Measurements from ENCODE around the gene GSK3B. TPM values are rescaled to one million over a fixed set of nuclear protein-coding genes. Genes with fewer than 3 reads are reported as not detected.

The GSK3B gene
- total and polyA plus RNA-seq, 2 experiments from 2014 or later: 29.0 to 45.3 TPM

- no peak for TF ChIP-seq REST (IDR thresholded peaks at IDR 0.05; ENCODE audit: unreplicated experiment)
These were observed 7.4 kb upstream of the GSK3B start (continued) for GRCh38 chr3:120101624-120102023.

GRCh38 chr3:120100711-120101110 is 6.5 kb upstream of the GSK3B start:
- no peaks in the 10 kb centered on the region for H3F3A ChIP-seq (replicated peaks; ENCODE audit: low read depth)

More at GRCh38 chr3:120100711-120101110, 6.5 kb upstream of the GSK3B start:
- DNase-seq (ENCODE audit: low spot score) (no peak), ATAC-seq (no peak)
- H3K4me1 ChIP-seq (ENCODE audit: insufficient read depth): no peaks in the 10 kb centered on the region; the same call in 1 of the 2 replicates
- no peaks in the 10 kb centered on the region for H3K27me3 ChIP-seq (ENCODE audit: insufficient read depth)
- no peak overlapping the region for H2AFZ ChIP-seq
- no peaks in the 10 kb centered on the region; the same call in 1 of the 2 replicates for H4K20me1 ChIP-seq (replicated peaks; ENCODE audit: insufficient read depth)
- H3K9me2 ChIP-seq (ENCODE audit: insufficient read depth): no peaks in the 10 kb centered on the region
- no peak overlapping the region for H3K27ac ChIP-seq (ENCODE audit: low read depth)
- H3K4me3 ChIP-seq: no peak overlapping the region
- peaks cover 3% of the 10 kb centered on the region for H3K27me3 Mint-ChIP-seq (ENCODE audit: insufficient read depth, low read depth, poor library complexity)
- H3K27ac Mint-ChIP-seq: no peak overlapping the region
- TF ChIP-seq ZNF114 (CRISPR knock-in tag; IDR thresholded peaks at IDR 0.05) (no peak), EZH2 (IDR thresholded peaks at IDR 0.05; ENCODE audit: low read depth, unreplicated experiment) (no peak), ZNF462 (CRISPR knock-in tag; IDR thresholded peaks at IDR 0.05) (no peak), ETS1 (IDR thresholded peaks at IDR 0.05) (no peak)
- no peak overlapping the region for H3K4me2 ChIP-seq
- H3K36me3 ChIP-seq (ENCODE audit: insufficient read depth): peaks cover 6% of the 10 kb centered on the region
- H3K9me3 Mint-ChIP-seq: no peaks in the 10 kb centered on the region
- H3K4me1 Mint-ChIP-seq: peaks cover 10% of the 10 kb centered on the region; the same call in 2 of the 3 replicates
- H3K4me3 Mint-ChIP-seq: no peak overlapping the region
- H3K79me2 ChIP-seq (replicated peaks; ENCODE audit: insufficient read depth): peaks cover 52% of the 10 kb centered on the region
- peaks cover 40% of the 10 kb centered on the region for H3K36me3 Mint-ChIP-seq (ENCODE audit: low read depth)

All from GM23338 (cell line).